Keratinocyte (primary cell): Measurements from ENCODE around the gene BAG1. TPM values are rescaled to one million over a fixed set of nuclear protein-coding genes. Genes with fewer than 3 reads are reported as not detected.

Experiments
- DNase-seq: peaks from one replicate; pipeline ENCODE4 v3.0.0-alpha.2; 2011; ENCODE audit warnings: low read depth, missing footprints, low spot score
- FAIRE-seq: peaks from 2 replicates; lab custom pipeline; 2011; peaks lifted over from hg19 to GRCh38; lab: Jason Lieb, UNC
- H2AFZ ChIP-seq: 2 replicates; pipeline ENCODE4 v1.6.0; 2012; ENCODE audit warnings: low read length, control low read depth, inconsistent platforms; ENCODE audit not compliant: control insufficient read depth
- H3K27ac ChIP-seq: 2 replicates; pipeline ENCODE4 v1.5.1; 2011; ENCODE audit warnings: low read length; ENCODE audit not compliant: control insufficient read depth, insufficient read depth
- H3K27me3 ChIP-seq: 3 replicates; pipeline ENCODE4 v1.6.0; 2011; ENCODE audit warnings: low read length; ENCODE audit not compliant: control insufficient read depth, insufficient read depth; ENCODE audit errors: extremely low read depth
- H3K36me3 ChIP-seq, 2 experiments: 2 replicates in 1 of 2; 3 replicates in 1 of 2; pipeline ENCODE4 v1.5.1; 2011; ENCODE audit warnings: low read length in 2 of 2, mild to moderate bottlenecking in 1 of 2; ENCODE audit not compliant: control insufficient read depth in 2 of 2, insufficient read depth in 2 of 2; ENCODE audit errors: extremely low read depth in 1 of 2
- H3K4me1 ChIP-seq: 3 replicates; pipeline ENCODE4 v1.5.1; 2011; ENCODE audit warnings: low read length; ENCODE audit not compliant: control insufficient read depth, insufficient read depth; ENCODE audit errors: extremely low read depth
- H3K4me2 ChIP-seq: 3 replicates; pipeline ENCODE4 v1.6.0; 2011; ENCODE audit warnings: low read depth, low read length; ENCODE audit not compliant: control insufficient read depth, insufficient read depth; ENCODE audit errors: extremely low read depth
- H3K4me3 ChIP-seq, 3 experiments: fragments of 200-600 bp in 1 of 3; sonication (generic) in 1 of 3; 2 replicates in 2 of 3; 3 replicates in 1 of 3; pipeline ENCODE4 v1.5.1; 2011 to 2016; ENCODE audit warnings: low read length in 3 of 3, mild to moderate bottlenecking in 3 of 3, control low read depth in 2 of 3, inconsistent platforms in 1 of 3, low read depth in 1 of 3, mixed read lengths in 1 of 3, mixed run types in 1 of 3, moderate library complexity in 1 of 3; ENCODE audit not compliant: control insufficient read depth in 2 of 3, insufficient read depth in 2 of 3; ENCODE audit errors: extremely low read depth in 1 of 3
- H3K79me2 ChIP-seq: 2 replicates; pipeline ENCODE4 v1.6.0; 2012; ENCODE audit warnings: low read length; ENCODE audit not compliant: control insufficient read depth, insufficient read depth
- H3K9ac ChIP-seq: 3 replicates; pipeline ENCODE4 v1.6.0; 2011; ENCODE audit warnings: low read length; ENCODE audit not compliant: control insufficient read depth, insufficient read depth; ENCODE audit errors: extremely low read depth
- H3K9me1 ChIP-seq: 3 replicates; pipeline ENCODE4 v1.6.0; 2011; ENCODE audit warnings: low read length; ENCODE audit not compliant: control insufficient read depth, insufficient read depth; ENCODE audit errors: extremely low read depth
- H3K9me3 ChIP-seq: 2 replicates; pipeline ENCODE4 v1.5.1; 2012; ENCODE audit warnings: low read depth, low read length; ENCODE audit not compliant: control insufficient read depth
- H4K20me1 ChIP-seq: 3 replicates; pipeline ENCODE4 v1.6.0; 2011; ENCODE audit warnings: low read length; ENCODE audit not compliant: control insufficient read depth, insufficient read depth; ENCODE audit errors: extremely low read depth
- EZH2 ChIP-seq: IDR thresholded peaks from one replicate; pipeline ENCODE4 v1.6.1; 2012; ENCODE audit warnings: inconsistent platforms, mild to moderate bottlenecking, low read length, moderate library complexity
- dilution Hi-C: fragments of 300-500 bp; cut with MboI; formaldehyde crosslinking; loops from one replicate; pipeline ENCODE4 v1.7.0; 2020; ENCODE audit warnings: low sequenced_read_pairs; ENCODE audit not compliant: extremely low pct_ligation_motif_present
- polyA plus RNA-seq, 5 experiments: library from polyadenylated mRNA; depleted of rRNA in 3 of 5; stranded (reverse) in 3 of 5; stranded (forward) in 1 of 5; unstranded in 1 of 5; fragments of >200 nt; gene quantifications; 1 replicate in 1 of 5; 2 replicates in 3 of 5; 3 replicates in 1 of 5; pipeline versions ENCODE4 v1.2.1 to v1.2.3, GENCODE V29; 2011 to 2012; ENCODE audit warnings: missing spikeins in 2 of 5, low read depth in 1 of 5, low replicate concordance in 1 of 5
- TF ChIP-seq, protein P1 (sequence below), 3 experiments: IDR thresholded peaks in 1 of 3; conservative IDR thresholded peaks in 1 of 3; optimal IDR thresholded peaks in 1 of 3; 2 replicates in 2 of 3; 3 replicates in 1 of 3; pipeline versions ENCODE3 to v1.5.1; 2011; ENCODE audit warnings: low read length in 3 of 3, mild to moderate bottlenecking in 3 of 3, moderate library complexity in 2 of 3, control low read depth in 1 of 3, inconsistent platforms in 1 of 3; ENCODE audit not compliant: insufficient read depth in 2 of 3; ENCODE audit errors: extremely low read depth in 1 of 3

Gene BAG1
- polyA plus RNA-seq, 1 donor (not counting 4 experiments of a cell fraction or from before 2014, with no cell fraction given) = 30.1 TPM

DNA sequence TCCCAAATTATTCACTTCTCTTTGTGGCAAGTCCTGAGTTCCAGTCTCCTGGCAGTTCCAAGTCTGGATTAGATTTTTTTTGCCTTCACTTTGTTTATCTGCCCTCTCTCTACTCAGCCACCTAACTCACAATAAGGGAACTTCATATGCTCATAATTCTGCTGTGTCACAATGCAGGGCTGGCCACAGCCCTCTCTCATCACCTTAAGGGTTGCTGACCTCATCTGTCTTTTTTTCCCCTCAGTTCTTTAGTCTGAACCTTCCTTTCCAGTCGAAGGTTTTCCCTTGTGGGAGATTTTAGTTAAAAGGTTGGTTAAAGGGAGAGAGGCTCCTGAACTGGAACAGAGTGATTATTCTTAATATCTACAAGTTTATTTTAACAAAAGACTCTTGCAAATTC lies 4.1 kb downstream of the BAG1 start:
- Histone ChIP-seq H3K4me3 (no peak overlapping the region), H3K27ac (no peak overlapping the region), H3K9ac (no peak overlapping the region), H3K27me3 (no peaks in the 10 kb centered on the region), H3K9me1 (no peaks in the 10 kb centered on the region), H3K9me3 (no peaks in the 10 kb centered on the region), H3K79me2 (peaks cover 30% of the 10 kb centered on the region), H2AFZ (no peak overlapping the region), H3K4me2 (no peak overlapping the region), H3K36me3 (peaks cover 26 to 34% of the 10 kb centered on the region in 2 experiments), H4K20me1 (no peaks in the 10 kb centered on the region), H3K4me1 (peaks cover 20% of the 10 kb centered on the region)
- dilution Hi-C loops = no loop called here
- no peak for DNase-seq
- no peak for TF ChIP-seq EZH2
- TF ChIP-seq, protein P1, sequence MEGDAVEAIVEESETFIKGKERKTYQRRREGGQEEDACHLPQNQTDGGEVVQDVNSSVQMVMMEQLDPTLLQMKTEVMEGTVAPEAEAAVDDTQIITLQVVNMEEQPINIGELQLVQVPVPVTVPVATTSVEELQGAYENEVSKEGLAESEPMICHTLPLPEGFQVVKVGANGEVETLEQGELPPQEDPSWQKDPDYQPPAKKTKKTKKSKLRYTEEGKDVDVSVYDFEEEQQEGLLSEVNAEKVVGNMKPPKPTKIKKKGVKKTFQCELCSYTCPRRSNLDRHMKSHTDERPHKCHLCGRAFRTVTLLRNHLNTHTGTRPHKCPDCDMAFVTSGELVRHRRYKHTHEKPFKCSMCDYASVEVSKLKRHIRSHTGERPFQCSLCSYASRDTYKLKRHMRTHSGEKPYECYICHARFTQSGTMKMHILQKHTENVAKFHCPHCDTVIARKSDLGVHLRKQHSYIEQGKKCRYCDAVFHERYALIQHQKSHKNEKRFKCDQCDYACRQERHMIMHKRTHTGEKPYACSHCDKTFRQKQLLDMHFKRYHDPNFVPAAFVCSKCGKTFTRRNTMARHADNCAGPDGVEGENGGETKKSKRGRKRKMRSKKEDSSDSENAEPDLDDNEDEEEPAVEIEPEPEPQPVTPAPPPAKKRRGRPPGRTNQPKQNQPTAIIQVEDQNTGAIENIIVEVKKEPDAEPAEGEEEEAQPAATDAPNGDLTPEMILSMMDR (optimal IDR thresholded peaks at IDR 0.05 in 1 of 3, IDR thresholded peaks at IDR 0.05 in 1 of 3, conservative IDR thresholded peaks at IDR 0.05 in 1 of 3; ENCODE audit: extremely low read depth in 1 of 3, insufficient read depth in 2 of 3, low read length in 3 of 3) = no peak
- FAIRE-seq = no peak

DNA sequence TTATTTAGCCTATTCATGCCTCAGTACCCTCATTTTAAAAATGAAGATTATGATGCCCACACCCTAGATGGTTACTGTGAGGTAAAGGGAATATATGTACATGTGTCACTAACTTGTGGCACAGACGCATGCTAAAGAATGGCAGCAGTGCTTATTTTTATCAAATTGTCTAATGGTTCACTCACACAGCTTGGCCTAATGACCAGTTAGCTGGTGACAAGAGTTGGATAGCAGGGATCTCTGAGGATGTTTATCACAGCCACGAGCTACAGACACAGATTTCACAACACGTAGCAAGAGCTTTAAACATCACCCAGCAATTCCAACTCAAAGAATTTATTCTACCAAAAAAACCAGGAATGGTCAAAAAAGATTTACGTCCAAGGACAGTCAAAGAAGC lies 7.2 kb downstream of the BAG1 start:
- H3K4me3 ChIP-seq = no peak overlapping the region
- peaks cover 41 to 49% of the 10 kb centered on the region in 2 experiments for H3K36me3 ChIP-seq
- no peak overlapping the region for H3K9ac ChIP-seq
- no peak overlapping the region for H3K4me2 ChIP-seq
- no peaks in the 10 kb centered on the region for H3K27me3 ChIP-seq
- H3K9me1 ChIP-seq = no peaks in the 10 kb centered on the region
- no peak overlapping the region for H3K27ac ChIP-seq
- no peak overlapping the region for H2AFZ ChIP-seq
- peaks cover 14% of the 10 kb centered on the region for H3K4me1 ChIP-seq
- no peaks in the 10 kb centered on the region for H3K9me3 ChIP-seq
- H3K79me2 ChIP-seq = peaks cover 7% of the 10 kb centered on the region
- dilution Hi-C loops = no loop called here
- TF ChIP-seq, protein P1 (optimal IDR thresholded peaks at IDR 0.05 in 1 of 3, IDR thresholded peaks at IDR 0.05 in 1 of 3, conservative IDR thresholded peaks at IDR 0.05 in 1 of 3; ENCODE audit: extremely low read depth in 1 of 3, insufficient read depth in 2 of 3, low read length in 3 of 3) = no peak
- no peak for TF ChIP-seq EZH2
- DNase-seq = no peak
- no peak for FAIRE-seq
- H4K20me1 ChIP-seq = no peaks in the 10 kb centered on the region
